ENCODE measurements around the gene AKAP11. TPM values are rescaled to one million over a fixed set of nuclear protein-coding genes. Genes with fewer than 3 reads are reported as not detected.

AKAP11 gene
- polyA plus RNA-seq, 1 donor from 2014 or later, result 20.9 TPM

GRCh38 chr13:42298392-42298791 lies 26.4 kb downstream of the AKAP11 start:
- Histone ChIP-seq H3K9me3 (ENCODE audit: low read length) (no peaks in the 10 kb centered on the region), H3K4me2 (ENCODE audit: low read length) (no peak overlapping the region), H3K9ac (ENCODE audit: low read length) (no peak overlapping the region), H3K4me3 (ENCODE audit: low read length) (no peak overlapping the region), H2AFZ (ENCODE audit: low read depth, low read length) (no peak overlapping the region), H3K27me3 (ENCODE audit: insufficient read depth, low read depth, low read length) (no peaks in the 10 kb centered on the region), H4K20me1 (ENCODE audit: insufficient read depth) (no peaks in the 10 kb centered on the region), H3F3A (ENCODE audit: insufficient read depth, low read length, poor library complexity, severe bottlenecking) (no peaks in the 10 kb centered on the region), H3K36me3 (ENCODE audit: insufficient read depth, low read length) (peaks cover 14% of the 10 kb centered on the region), H3K9me2 (ENCODE audit: insufficient read depth, low read length) (no peaks in the 10 kb centered on the region), H3K27ac (ENCODE audit: low read length) (no peak overlapping the region), H3K79me2 (replicated peaks; ENCODE audit: insufficient read depth, low read length) (no peaks in the 10 kb centered on the region)
- TF ChIP-seq CTCF (IDR thresholded peaks at IDR 0.05; ENCODE audit: poor library complexity, severe bottlenecking), result no peak
- no peak for TF ChIP-seq RAD21 (conservative IDR thresholded peaks at IDR 0.05)
- no peak for TF ChIP-seq EZH2 (IDR thresholded peaks at IDR 0.05; ENCODE audit: borderline replicate concordance, insufficient read depth, low read length, poor library complexity, severe bottlenecking)
- no peak for TF ChIP-seq MXI1 (conservative IDR thresholded peaks at IDR 0.05; ENCODE audit: poor library complexity, severe bottlenecking)
- TF ChIP-seq EP300 (conservative IDR thresholded peaks at IDR 0.05; ENCODE audit: poor library complexity, severe bottlenecking), result no peak
- TF ChIP-seq TAF1 (IDR thresholded peaks at IDR 0.05; ENCODE audit: low read depth), result no peak
- TF ChIP-seq REST (IDR thresholded peaks at IDR 0.05; ENCODE audit: borderline replicate concordance), result no peak

GRCh38 chr13:42305503-42305902 lies 33.6 kb downstream of the AKAP11 start:
- Histone ChIP-seq H3K27ac (ENCODE audit: low read length) (no peak overlapping the region), H3K4me2 (ENCODE audit: low read length) (no peak overlapping the region), H3K9me3 (ENCODE audit: low read length) (no peaks in the 10 kb centered on the region), H4K20me1 (ENCODE audit: insufficient read depth) (no peaks in the 10 kb centered on the region), H3K36me3 (ENCODE audit: insufficient read depth, low read length) (peaks cover 16% of the 10 kb centered on the region), H3F3A (ENCODE audit: insufficient read depth, low read length, poor library complexity, severe bottlenecking) (no peaks in the 10 kb centered on the region), H3K27me3 (ENCODE audit: insufficient read depth, low read depth, low read length) (no peaks in the 10 kb centered on the region), H3K4me3 (ENCODE audit: low read length) (no peak overlapping the region), H3K9me2 (ENCODE audit: insufficient read depth, low read length) (no peaks in the 10 kb centered on the region), H3K79me2 (replicated peaks; ENCODE audit: insufficient read depth, low read length) (no peaks in the 10 kb centered on the region), H2AFZ (ENCODE audit: low read depth, low read length) (no peak overlapping the region), H3K9ac (ENCODE audit: low read length) (no peak overlapping the region)
- TF ChIP-seq POLR2AphosphoS5 (IDR thresholded peaks at IDR 0.05) (no peak), REST (IDR thresholded peaks at IDR 0.05; ENCODE audit: borderline replicate concordance) (no peak), CTCF (IDR thresholded peaks at IDR 0.05; ENCODE audit: poor library complexity, severe bottlenecking) (no peak), RAD21 (conservative IDR thresholded peaks at IDR 0.05) (no peak), TAF1 (IDR thresholded peaks at IDR 0.05; ENCODE audit: low read depth) (no peak), SMC3 (conservative IDR thresholded peaks at IDR 0.05; ENCODE audit: poor library complexity) (no peak), EP300 (conservative IDR thresholded peaks at IDR 0.05; ENCODE audit: poor library complexity, severe bottlenecking) (no peak), MXI1 (conservative IDR thresholded peaks at IDR 0.05; ENCODE audit: poor library complexity, severe bottlenecking) (no peak)

Measured in neural cell (in vitro differentiated cells).